Stimulated activated naive CD4-positive, alpha-beta T cell treated with Interleukin-2 at 50 U/mL for 16 hours (primary cell): Measurements from ENCODE around the gene RPL31.

Source experiments
- DNase-seq: peaks from one replicate; lab custom pipeline; 2025; lab: John Stamatoyannopoulos, UW

The RPL31 gene

GRCh38 chr2:100975521-100975785, 26.6 kb upstream of the RPL31 start:
- no peak for DNase-seq

- DNase-seq: no peak
Observed at GRCh38 chr2:100976061-100976460, 26.0 kb upstream of the RPL31 start.

GRCh38 chr2:100976645-100977391, 25.3 kb upstream of the RPL31 start:
- DNase-seq: no peak

- DNase-seq: no peak
Observed at GRCh38 chr2:100977511-100977910, 24.6 kb upstream of the RPL31 start.

GRCh38 chr2:100978582-100979191, 23.4 kb upstream of the RPL31 start:
- no peak for DNase-seq

GRCh38 chr2:100980046-100980445, 22.0 kb upstream of the RPL31 start:
- DNase-seq: no peak

- DNase-seq: no peak
Observed at GRCh38 chr2:100981011-100981410, 21.1 kb upstream of the RPL31 start.

- no peak for DNase-seq
Observed at GRCh38 chr2:100982431-100982861, 19.6 kb upstream of the RPL31 start.

- no peak for DNase-seq
Observed at GRCh38 chr2:100983201-100983600, 18.9 kb upstream of the RPL31 start.

GRCh38 chr2:100983684-100984310, 18.3 kb upstream of the RPL31 start:
- no peak for DNase-seq

GRCh38 chr2:100984892-100985307, 17.2 kb upstream of the RPL31 start:
- DNase-seq: peak; percentile 66

- no peak for DNase-seq
Observed at GRCh38 chr2:100986157-100986556, 15.9 kb upstream of the RPL31 start.

- no peak for DNase-seq
Observed at GRCh38 chr2:100987536-100987935, 14.6 kb upstream of the RPL31 start.

GRCh38 chr2:100987974-100988373, 14.1 kb upstream of the RPL31 start:
- DNase-seq: no peak

- no peak for DNase-seq
Observed at GRCh38 chr2:100988630-100989417, 13.3 kb upstream of the RPL31 start.

- no peak for DNase-seq
Observed at GRCh38 chr2:100989666-100990065, 12.4 kb upstream of the RPL31 start.

- DNase-seq: no peak
Observed at GRCh38 chr2:100990166-100990565, 11.9 kb upstream of the RPL31 start.

GRCh38 chr2:100990650-100991403, 11.3 kb upstream of the RPL31 start:
- no peak for DNase-seq

- no peak for DNase-seq
Observed at GRCh38 chr2:100991404-100991773, 10.7 kb upstream of the RPL31 start.

- DNase-seq: no peak
Observed at GRCh38 chr2:100992262-100992661, 9.8 kb upstream of the RPL31 start.

- DNase-seq: no peak
Observed at GRCh38 chr2:100993294-100993693, 8.8 kb upstream of the RPL31 start.
